ENCODE results near the gene INAFM2. TPM values are rescaled to one million over a fixed set of nuclear protein-coding genes. Genes with fewer than 3 reads are reported as not detected.

The INAFM2 gene
- total and polyA plus RNA-seq, 8 donors, result 20.5 to 37.1 (median 23.7) TPM

- H3K27me3 ChIP-seq, result no peaks in the 10 kb centered on the region
- peak; percentile 45 for ATAC-seq
- no peaks in the 10 kb centered on the region for H3K9me3 ChIP-seq
- intact Hi-C loops (cut with DNase I), result no loop called here
- H3K4me1 ChIP-seq, result peaks cover 0 to 10% of the 10 kb centered on the region in 2 donors
- peak in 1 of 4 donors; percentile 7 for DNase-seq
- H3K36me3 ChIP-seq, result no peaks in the 10 kb centered on the region
- TF ChIP-seq, protein P1, sequence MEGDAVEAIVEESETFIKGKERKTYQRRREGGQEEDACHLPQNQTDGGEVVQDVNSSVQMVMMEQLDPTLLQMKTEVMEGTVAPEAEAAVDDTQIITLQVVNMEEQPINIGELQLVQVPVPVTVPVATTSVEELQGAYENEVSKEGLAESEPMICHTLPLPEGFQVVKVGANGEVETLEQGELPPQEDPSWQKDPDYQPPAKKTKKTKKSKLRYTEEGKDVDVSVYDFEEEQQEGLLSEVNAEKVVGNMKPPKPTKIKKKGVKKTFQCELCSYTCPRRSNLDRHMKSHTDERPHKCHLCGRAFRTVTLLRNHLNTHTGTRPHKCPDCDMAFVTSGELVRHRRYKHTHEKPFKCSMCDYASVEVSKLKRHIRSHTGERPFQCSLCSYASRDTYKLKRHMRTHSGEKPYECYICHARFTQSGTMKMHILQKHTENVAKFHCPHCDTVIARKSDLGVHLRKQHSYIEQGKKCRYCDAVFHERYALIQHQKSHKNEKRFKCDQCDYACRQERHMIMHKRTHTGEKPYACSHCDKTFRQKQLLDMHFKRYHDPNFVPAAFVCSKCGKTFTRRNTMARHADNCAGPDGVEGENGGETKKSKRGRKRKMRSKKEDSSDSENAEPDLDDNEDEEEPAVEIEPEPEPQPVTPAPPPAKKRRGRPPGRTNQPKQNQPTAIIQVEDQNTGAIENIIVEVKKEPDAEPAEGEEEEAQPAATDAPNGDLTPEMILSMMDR (IDR thresholded peaks at IDR 0.05), result no peak
- H3K27ac ChIP-seq, result no peak overlapping the region
- H3K4me3 ChIP-seq, result no peak overlapping the region
Measured at GRCh38 chr15:40372981-40373380, 49.5 kb downstream of the INAFM2 start.

Other genes starting within 250 kb of the INAFM2 start
- 10 to 100 TPM; 16.2 to 21.2 TPM for gene BMF, start 214.8 kb upstream of the INAFM2 start, total RNA-seq
- gene BMF, start 214.8 kb upstream of the INAFM2 start, polyA plus RNA-seq (ENCODE audit: insufficient read length in 6 of 6), result 10 to 100 TPM; 50.1 to 58.6 (median 52.1) TPM
- 1 to 10 TPM; 4.6 to 8.6 TPM for gene BUB1B, start 162.6 kb upstream of the INAFM2 start, total RNA-seq
- 10 to 100 TPM; 21.0 to 54.5 (median 32.4) TPM for gene BUB1B, start 162.6 kb upstream of the INAFM2 start, polyA plus RNA-seq (ENCODE audit: insufficient read length in 6 of 6)
- 10 to 100 TPM in 1 of 2 donors, 1 to 10 TPM in 1; 9.0 to 14.6 TPM for gene PAK6, start 84.6 kb upstream of the INAFM2 start, total RNA-seq
- 1 to 10 TPM; 5.3 to 8.3 (median 7.6) TPM for gene PAK6, start 84.6 kb upstream of the INAFM2 start, polyA plus RNA-seq (ENCODE audit: insufficient read length in 6 of 6)
- gene ANKRD63, start 40.6 kb upstream of the INAFM2 start, total RNA-seq, result not detected
- not detected for gene ANKRD63, start 40.6 kb upstream of the INAFM2 start, polyA plus RNA-seq (ENCODE audit: insufficient read length in 6 of 6)
- gene PLCB2, start 15.8 kb upstream of the INAFM2 start, total RNA-seq, result 10 to 100 TPM; 30.8 to 86.4 TPM
- 10 to 100 TPM; 13.5 to 19.6 (median 14.6) TPM for gene PLCB2, start 15.8 kb upstream of the INAFM2 start, polyA plus RNA-seq (ENCODE audit: insufficient read length in 6 of 6)
- gene CCDC9B, start 17.2 kb downstream of the INAFM2 start, total RNA-seq, result 10 to 100 TPM; 31.7 to 65.4 TPM
- gene CCDC9B, start 17.2 kb downstream of the INAFM2 start, polyA plus RNA-seq (ENCODE audit: insufficient read length in 6 of 6), result 10 to 100 TPM in 1 of 6 donors, 1 to 10 TPM in 5; 4.5 to 10.7 (median 7.5) TPM
- not detected for gene PHGR1, start 27.3 kb downstream of the INAFM2 start, total RNA-seq
- gene PHGR1, start 27.3 kb downstream of the INAFM2 start, polyA plus RNA-seq (ENCODE audit: insufficient read length in 6 of 6), result not detected
- gene DISP2, start 34.5 kb downstream of the INAFM2 start, total RNA-seq, result 1 to 10 TPM in 1 of 2 donors, under 1 TPM in 1; 0.65 to 2.5 TPM
- gene DISP2, start 34.5 kb downstream of the INAFM2 start, polyA plus RNA-seq (ENCODE audit: insufficient read length in 6 of 6), result 1 to 10 TPM in 5 of 6 donors, under 1 TPM in 1; 0.61 to 3.1 (median 1.6) TPM
- 10 to 100 TPM; 14.2 to 32.2 TPM for gene KNSTRN, start 59.0 kb downstream of the INAFM2 start, total RNA-seq
- 10 to 100 TPM; 25.2 to 46.2 (median 31.8) TPM for gene KNSTRN, start 59.0 kb downstream of the INAFM2 start, polyA plus RNA-seq (ENCODE audit: insufficient read length in 6 of 6)
- 100 to 1,000 TPM in 1 of 2 donors, 10 to 100 TPM in 1; 61.9 to 104 TPM for gene IVD, start 82.1 kb downstream of the INAFM2 start, total RNA-seq
- gene IVD, start 82.1 kb downstream of the INAFM2 start, polyA plus RNA-seq (ENCODE audit: insufficient read length in 6 of 6), result 100 to 1,000 TPM in 5 of 6 donors, 10 to 100 TPM in 1; 87.4 to 132 (median 117) TPM
- gene BAHD1, start 117.3 kb downstream of the INAFM2 start, total RNA-seq, result 10 to 100 TPM; 23.7 to 27.2 TPM
- 10 to 100 TPM; 11.4 to 18.0 (median 14.8) TPM for gene BAHD1, start 117.3 kb downstream of the INAFM2 start, polyA plus RNA-seq (ENCODE audit: insufficient read length in 6 of 6)
- gene CHST14, start 147.3 kb downstream of the INAFM2 start, total RNA-seq, result 10 to 100 TPM; 15.1 to 20.2 TPM
- 10 to 100 TPM; 33.8 to 44.1 (median 39.4) TPM for gene CHST14, start 147.3 kb downstream of the INAFM2 start, polyA plus RNA-seq (ENCODE audit: insufficient read length in 6 of 6)
- 10 to 100 TPM; 19.4 to 29.5 TPM for gene CCDC32, start 241.3 kb downstream of the INAFM2 start, total RNA-seq
- gene CCDC32, start 241.3 kb downstream of the INAFM2 start, polyA plus RNA-seq (ENCODE audit: insufficient read length in 6 of 6), result 10 to 100 TPM; 27.9 to 31.6 (median 29.0) TPM
- gene RPUSD2, start 245.6 kb downstream of the INAFM2 start, total RNA-seq, result 1 to 10 TPM; 5.8 to 6.6 TPM
- gene RPUSD2, start 245.6 kb downstream of the INAFM2 start, polyA plus RNA-seq (ENCODE audit: insufficient read length in 6 of 6), result 10 to 100 TPM in 1 of 6 donors, 1 to 10 TPM in 5; 5.3 to 10.2 (median 8.1) TPM